ENCODE measurements around the gene SART1. TPM values are rescaled to one million over a fixed set of nuclear protein-coding genes. Genes with fewer than 3 reads are reported as not detected.

Gene SART1
- total and polyA plus RNA-seq, 4 donors = 29.2 to 68.2 (median 51.9) TPM

DNA sequence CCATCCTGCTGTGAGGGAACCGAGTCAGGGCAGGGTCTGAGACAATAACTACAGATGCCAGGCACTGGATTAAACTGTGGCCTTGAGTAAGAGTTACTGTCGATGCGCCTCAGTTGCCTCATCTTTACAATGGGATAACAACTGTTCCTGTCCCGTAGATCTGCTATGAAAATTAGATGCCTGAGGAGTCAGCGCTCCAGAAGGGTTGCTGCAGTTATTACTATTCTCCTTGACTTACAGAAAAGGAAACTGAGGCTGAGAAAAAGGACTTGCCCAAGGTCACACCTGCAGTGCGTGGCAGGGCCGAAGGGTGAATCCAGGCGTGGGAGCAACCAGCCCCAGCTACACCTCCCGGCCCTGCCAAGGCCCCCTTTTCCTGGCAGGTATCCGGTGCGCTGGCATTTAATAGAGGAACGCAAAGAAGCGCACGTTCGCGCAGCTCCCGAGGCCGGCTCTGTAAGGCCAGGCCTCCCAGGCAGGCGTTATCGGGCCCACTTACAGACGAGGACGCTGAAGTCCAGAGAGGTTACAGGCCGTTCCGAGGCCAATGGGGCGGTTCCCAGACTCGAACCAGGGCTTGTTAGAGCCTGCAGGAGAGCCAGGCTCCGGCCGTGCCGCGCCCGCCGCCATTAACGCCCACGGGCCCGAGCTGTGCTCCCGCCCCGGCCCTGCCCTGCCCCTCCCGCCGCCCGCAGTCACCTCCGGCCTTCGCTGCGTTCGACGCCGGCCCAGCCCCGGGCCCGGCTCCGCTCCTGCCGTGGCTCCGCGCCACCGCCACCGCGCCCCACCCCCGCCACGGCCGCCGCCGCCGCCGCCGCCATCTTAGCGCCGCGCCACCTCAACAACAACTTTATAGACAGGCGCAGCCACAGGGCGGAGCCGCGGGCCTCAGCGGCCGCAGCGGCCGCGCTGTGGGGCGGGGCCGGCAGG, 43.1 kb upstream of the SART1 start, which contains the start of gene C11orf68:
Gene C11orf68 (minus strand): TSS at position 852 of the 930 bp plus-strand sequence. CDS start 31 bp downstream, at position 821.
- Histone ChIP-seq H3K9me3 (ENCODE audit: control insufficient read depth, insufficient read depth, low read length) (no peaks in the 10 kb centered on the region), H3K4me1 (ENCODE audit: control insufficient read depth, insufficient read depth, low read length) (peaks cover 49% of the 10 kb centered on the region), H3K27me3 (ENCODE audit: control insufficient read depth, insufficient read depth, low read length) (no peaks in the 10 kb centered on the region), H3K36me3 (ENCODE audit: control insufficient read depth, insufficient read depth, low read length) (peaks cover 52% of the 10 kb centered on the region), H3K4me3 (ENCODE audit: low read depth, low read length) (peak within 1 kb of the TSS; percentile 89), H3K27ac (ENCODE audit: low read depth, low read length) (peak within 1 kb of the TSS; percentile 71)
- 6% methylated on average over 69 of the region's 77 CpGs for WGBS (ENCODE audit: insufficient coverage)
- DNase-seq (ENCODE audit: low read depth in 4 of 6, low spot score in 6 of 6) = no peak

GRCh38 chr11:65919141-65919572, 42.4 kb upstream of the SART1 start, which contains the start of gene DRAP1:
Gene DRAP1, plus strand, starts transcription at chr11:65919426. Its CDS starts 76 bp downstream, at chr11:65919502.
- under 1% methylated on average over 59 of the region's 59 CpGs for WGBS (ENCODE audit: insufficient coverage)
- DNase-seq (ENCODE audit: low read depth in 4 of 6, low spot score in 6 of 6) = peak; percentile 82 to 99 (median 96)
- Histone ChIP-seq H3K4me1 (ENCODE audit: control insufficient read depth, insufficient read depth, low read length) (peaks cover 49% of the 10 kb centered on the region), H3K27ac (ENCODE audit: low read depth, low read length) (peak within 1 kb of the TSS; percentile 71), H3K9me3 (ENCODE audit: control insufficient read depth, insufficient read depth, low read length) (no peaks in the 10 kb centered on the region), H3K27me3 (ENCODE audit: control insufficient read depth, insufficient read depth, low read length) (no peaks in the 10 kb centered on the region), H3K36me3 (ENCODE audit: control insufficient read depth, insufficient read depth, low read length) (peaks cover 55% of the 10 kb centered on the region), H3K4me3 (ENCODE audit: low read depth, low read length) (peak within 1 kb of the TSS; percentile 89)

- under 1% methylated on average over 43 of the region's 60 CpGs for WGBS (ENCODE audit: insufficient coverage)
- no peaks in the 10 kb centered on the region for H3K27me3 ChIP-seq (ENCODE audit: control insufficient read depth, insufficient read depth, low read length)
- peaks cover 62% of the 10 kb centered on the region for H3K36me3 ChIP-seq (ENCODE audit: control insufficient read depth, insufficient read depth, low read length)
- peak overlapping the region; percentile 47 for H3K27ac ChIP-seq (ENCODE audit: low read depth, low read length)
- H3K9me3 ChIP-seq (ENCODE audit: control insufficient read depth, insufficient read depth, low read length) = no peaks in the 10 kb centered on the region
- H3K4me1 ChIP-seq (ENCODE audit: control insufficient read depth, insufficient read depth, low read length) = peaks cover 49% of the 10 kb centered on the region
- peak in 1 of 6 donors; percentile 17 for DNase-seq (ENCODE audit: low read depth in 4 of 6, low spot score in 6 of 6)
- peak overlapping the region; percentile 70 for H3K4me3 ChIP-seq (ENCODE audit: low read depth, low read length)
Observed at GRCh38 chr11:65919573-65920371, 41.8 kb upstream of the SART1 start.

DNA sequence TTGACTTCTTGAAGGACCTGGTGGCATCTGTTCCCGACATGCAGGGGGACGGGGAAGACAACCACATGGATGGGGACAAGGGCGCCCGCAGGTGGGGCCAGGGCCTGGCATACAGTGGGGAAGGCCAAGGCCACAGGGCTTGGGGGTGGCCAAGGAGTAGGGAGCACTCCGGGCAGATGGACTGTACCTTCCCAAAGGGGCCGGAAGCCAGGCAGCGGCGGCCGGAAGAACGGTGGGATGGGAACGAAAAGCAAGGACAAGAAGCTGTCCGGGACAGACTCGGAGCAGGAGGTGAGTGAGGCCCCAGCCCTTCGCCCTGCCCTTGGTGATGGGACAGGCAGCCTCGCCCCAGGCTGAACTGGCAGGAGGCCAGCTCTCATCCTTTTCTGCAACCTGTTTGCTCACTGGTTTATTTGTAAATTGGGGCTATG, 41.1 kb upstream of the SART1 start:
- H3K4me3 ChIP-seq (ENCODE audit: low read depth, low read length) = peak overlapping the region; percentile 70
- H3K9me3 ChIP-seq (ENCODE audit: control insufficient read depth, insufficient read depth, low read length) = no peaks in the 10 kb centered on the region
- 73% methylated on average over 14 of the region's 15 CpGs for WGBS (ENCODE audit: insufficient coverage)
- H3K27ac ChIP-seq (ENCODE audit: low read depth, low read length) = no peak overlapping the region
- no peak for DNase-seq (ENCODE audit: low read depth in 4 of 6, low spot score in 6 of 6)
- no peaks in the 10 kb centered on the region for H3K27me3 ChIP-seq (ENCODE audit: control insufficient read depth, insufficient read depth, low read length)
- H3K36me3 ChIP-seq (ENCODE audit: control insufficient read depth, insufficient read depth, low read length) = peaks cover 62% of the 10 kb centered on the region
- peaks cover 45% of the 10 kb centered on the region for H3K4me1 ChIP-seq (ENCODE audit: control insufficient read depth, insufficient read depth, low read length)

DNA sequence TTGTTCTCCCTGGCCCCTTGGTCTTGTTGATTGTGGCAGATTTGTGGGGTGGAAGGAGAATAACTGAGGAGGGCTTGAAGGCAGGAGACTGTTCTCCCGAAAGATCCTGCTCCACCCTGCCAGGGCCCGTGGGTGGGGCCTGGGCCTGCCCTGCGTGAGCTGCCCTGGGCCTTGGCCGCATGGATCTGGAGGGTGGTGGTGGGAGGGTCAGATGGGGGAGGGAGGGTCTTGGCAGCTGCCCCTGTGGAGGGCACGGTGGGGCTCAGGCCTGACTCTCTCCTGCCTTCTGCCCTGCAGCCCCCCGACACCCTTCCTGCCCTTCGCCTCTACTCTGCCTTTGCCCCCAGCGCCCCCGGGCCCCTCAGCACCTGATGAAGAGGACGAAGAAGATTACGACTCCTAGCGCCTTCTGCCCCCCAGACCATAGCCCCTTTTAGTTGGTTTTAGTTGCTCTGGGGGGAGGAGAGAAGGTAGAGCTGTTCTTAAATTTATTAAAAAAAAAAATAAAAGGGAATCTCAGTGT, 40.4 kb upstream of the SART1 start:
- H3K36me3 ChIP-seq (ENCODE audit: control insufficient read depth, insufficient read depth, low read length) = peaks cover 57% of the 10 kb centered on the region
- WGBS (ENCODE audit: insufficient coverage) = 85% methylated on average over 9 of the region's 12 CpGs
- H3K4me3 ChIP-seq (ENCODE audit: low read depth, low read length) = no peak overlapping the region
- H3K4me1 ChIP-seq (ENCODE audit: control insufficient read depth, insufficient read depth, low read length) = peaks cover 37% of the 10 kb centered on the region
- no peaks in the 10 kb centered on the region for H3K9me3 ChIP-seq (ENCODE audit: control insufficient read depth, insufficient read depth, low read length)
- no peak overlapping the region for H3K27ac ChIP-seq (ENCODE audit: low read depth, low read length)
- no peak for DNase-seq (ENCODE audit: low read depth in 4 of 6, low spot score in 6 of 6)
- no peaks in the 10 kb centered on the region for H3K27me3 ChIP-seq (ENCODE audit: control insufficient read depth, insufficient read depth, low read length)

DNA sequence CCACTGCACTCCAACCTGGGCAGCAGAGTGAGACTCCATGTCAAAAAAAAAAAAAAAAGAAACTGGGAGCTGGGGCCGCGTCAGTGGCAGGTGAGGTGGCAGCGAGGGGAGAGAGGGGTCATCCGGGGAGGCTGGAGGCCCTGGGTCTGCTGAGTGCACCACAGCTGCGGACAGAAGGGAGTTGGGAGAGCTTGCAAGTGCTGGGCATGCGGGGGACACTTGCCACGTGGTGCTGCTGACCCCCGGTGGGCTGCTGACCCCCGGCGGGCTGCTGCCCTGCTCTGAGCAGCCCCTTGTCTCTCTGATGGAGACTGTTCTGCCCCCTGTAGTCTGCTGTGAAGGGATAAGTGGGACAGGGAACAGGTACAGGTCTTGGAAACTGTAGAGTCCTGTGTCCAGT, 39.7 kb upstream of the SART1 start:
- H3K9me3 ChIP-seq (ENCODE audit: control insufficient read depth, insufficient read depth, low read length) = no peaks in the 10 kb centered on the region
- H3K27me3 ChIP-seq (ENCODE audit: control insufficient read depth, insufficient read depth, low read length) = no peaks in the 10 kb centered on the region
- peaks cover 57% of the 10 kb centered on the region for H3K36me3 ChIP-seq (ENCODE audit: control insufficient read depth, insufficient read depth, low read length)
- 91% methylated on average over 10 of the region's 10 CpGs for WGBS (ENCODE audit: insufficient coverage)
- H3K4me3 ChIP-seq (ENCODE audit: low read depth, low read length) = no peak overlapping the region
- DNase-seq (ENCODE audit: low read depth in 4 of 6, low spot score in 6 of 6) = no peak
- peaks cover 32% of the 10 kb centered on the region for H3K4me1 ChIP-seq (ENCODE audit: control insufficient read depth, insufficient read depth, low read length)
- no peak overlapping the region for H3K27ac ChIP-seq (ENCODE audit: low read depth, low read length)

- DNase-seq (ENCODE audit: low read depth in 4 of 6, low spot score in 6 of 6) = no peak
- no peak overlapping the region for H3K27ac ChIP-seq (ENCODE audit: low read depth, low read length)
- no peaks in the 10 kb centered on the region for H3K9me3 ChIP-seq (ENCODE audit: control insufficient read depth, insufficient read depth, low read length)
- peaks cover 25% of the 10 kb centered on the region for H3K4me1 ChIP-seq (ENCODE audit: control insufficient read depth, insufficient read depth, low read length)
- no peak overlapping the region for H3K4me3 ChIP-seq (ENCODE audit: low read depth, low read length)
- WGBS (ENCODE audit: insufficient coverage) = 100% methylated on average over 1 of the region's 3 CpGs
- H3K27me3 ChIP-seq (ENCODE audit: control insufficient read depth, insufficient read depth, low read length) = no peaks in the 10 kb centered on the region
- peaks cover 51% of the 10 kb centered on the region for H3K36me3 ChIP-seq (ENCODE audit: control insufficient read depth, insufficient read depth, low read length)
Observed at GRCh38 chr11:65922565-65922964, 39.0 kb upstream of the SART1 start.

DNA sequence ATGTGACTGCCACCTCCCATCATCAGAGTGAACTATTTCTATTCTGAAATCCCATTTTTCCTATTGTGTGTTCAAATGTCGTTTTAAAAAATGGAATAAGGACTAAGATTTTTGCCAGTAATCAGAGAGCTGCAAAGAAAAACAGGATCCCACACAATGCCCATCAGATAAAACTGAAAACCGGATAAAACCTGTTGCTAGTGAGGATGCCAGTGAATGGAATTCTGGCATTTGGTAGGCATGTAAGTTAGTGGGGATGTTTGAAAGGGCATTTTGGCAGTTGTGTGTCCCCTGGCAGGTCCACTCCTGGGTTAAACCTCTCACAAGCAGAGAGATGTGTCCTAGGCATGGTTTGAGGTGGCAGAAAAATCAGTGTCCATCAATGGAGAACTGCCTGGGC, 36.1 kb upstream of the SART1 start:
- no peak overlapping the region for H3K4me3 ChIP-seq (ENCODE audit: low read depth, low read length)
- no peaks in the 10 kb centered on the region for H3K27me3 ChIP-seq (ENCODE audit: control insufficient read depth, insufficient read depth, low read length)
- H3K36me3 ChIP-seq (ENCODE audit: control insufficient read depth, insufficient read depth, low read length) = peaks cover 48% of the 10 kb centered on the region
- no peak overlapping the region for H3K27ac ChIP-seq (ENCODE audit: low read depth, low read length)
- H3K4me1 ChIP-seq (ENCODE audit: control insufficient read depth, insufficient read depth, low read length) = peaks cover 8% of the 10 kb centered on the region
- H3K9me3 ChIP-seq (ENCODE audit: control insufficient read depth, insufficient read depth, low read length) = no peaks in the 10 kb centered on the region
- WGBS (ENCODE audit: insufficient coverage) = 80% methylated on average over 1 of the region's 2 CpGs
- DNase-seq (ENCODE audit: low read depth in 4 of 6, low spot score in 6 of 6) = no peak

- Histone ChIP-seq H3K27me3 (ENCODE audit: control insufficient read depth, insufficient read depth, low read length) (no peaks in the 10 kb centered on the region), H3K4me3 (ENCODE audit: low read depth, low read length) (no peak overlapping the region), H3K36me3 (ENCODE audit: control insufficient read depth, insufficient read depth, low read length) (peaks cover 23% of the 10 kb centered on the region), H3K4me1 (ENCODE audit: control insufficient read depth, insufficient read depth, low read length) (no peaks in the 10 kb centered on the region), H3K9me3 (ENCODE audit: control insufficient read depth, insufficient read depth, low read length) (no peaks in the 10 kb centered on the region), H3K27ac (ENCODE audit: low read depth, low read length) (no peak overlapping the region)
- no peak for DNase-seq (ENCODE audit: low read depth in 4 of 6, low spot score in 6 of 6)
- WGBS (ENCODE audit: insufficient coverage) = 59% methylated on average over 5 of the region's 9 CpGs
Observed at GRCh38 chr11:65927904-65928397, 33.6 kb upstream of the SART1 start.
